ENCODE results near the gene OSGIN1.

Gene OSGIN1

DNA sequence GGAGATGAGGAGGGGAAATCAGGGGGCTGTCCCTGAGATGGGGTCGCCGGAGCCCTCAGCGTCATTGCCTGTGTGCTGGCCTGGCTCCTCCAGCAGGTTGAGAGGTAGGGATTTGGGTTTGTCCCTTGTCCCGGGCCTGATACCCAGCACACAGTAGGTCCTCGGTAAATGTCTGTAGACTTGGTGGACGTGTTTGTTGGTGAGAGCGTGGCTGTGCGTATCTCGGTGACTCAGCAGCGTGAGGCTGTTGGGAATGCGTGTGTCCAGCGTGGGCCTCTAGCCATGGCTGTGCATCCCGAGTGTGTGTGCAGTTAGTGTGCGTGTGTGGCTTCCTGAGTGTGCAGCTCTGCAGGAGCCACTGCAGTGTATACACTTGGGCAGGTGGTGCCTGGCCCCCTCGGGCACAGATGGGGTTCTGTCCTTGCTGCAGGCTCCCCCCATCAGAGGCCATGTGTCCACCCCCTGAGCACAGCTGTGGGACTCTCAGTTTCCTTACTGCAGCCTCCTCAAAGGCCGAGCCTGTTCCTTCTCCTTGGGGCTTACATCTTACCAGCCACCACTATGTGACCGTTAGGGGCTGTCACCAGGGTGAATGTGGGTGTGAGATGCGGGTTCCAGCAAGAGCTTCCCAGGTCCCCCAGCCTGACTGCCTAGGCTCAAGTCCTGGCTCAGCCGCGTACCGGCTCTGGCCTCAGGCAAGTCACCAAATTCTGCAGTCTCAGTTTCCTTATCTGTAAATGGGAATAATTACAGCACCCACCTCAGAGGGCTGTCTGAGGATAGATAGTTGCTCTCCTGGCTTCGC lies 20.7 kb downstream of the OSGIN1 start:
- DNase-seq = no peak

DNA sequence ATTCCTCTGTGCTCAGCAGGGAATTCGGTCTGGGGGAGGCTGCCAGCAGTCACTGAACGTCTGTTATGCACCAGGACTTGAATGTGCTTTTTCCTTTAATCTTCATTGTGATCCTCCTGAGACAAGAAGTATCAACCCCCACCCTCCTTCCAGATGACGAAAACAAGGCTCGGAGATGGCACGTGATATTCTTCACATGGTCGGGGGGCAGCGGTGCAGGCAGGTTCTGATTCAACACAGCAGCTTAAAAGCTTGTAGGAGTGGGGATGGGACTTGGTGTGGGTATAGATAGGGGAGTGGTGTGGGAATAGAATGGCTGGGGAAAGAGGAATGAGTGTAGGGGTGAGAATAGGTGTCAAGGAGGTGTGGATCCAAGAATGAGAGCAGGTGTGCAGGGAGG lies 21.4 kb downstream of the OSGIN1 start:
- no peak for DNase-seq

DNA sequence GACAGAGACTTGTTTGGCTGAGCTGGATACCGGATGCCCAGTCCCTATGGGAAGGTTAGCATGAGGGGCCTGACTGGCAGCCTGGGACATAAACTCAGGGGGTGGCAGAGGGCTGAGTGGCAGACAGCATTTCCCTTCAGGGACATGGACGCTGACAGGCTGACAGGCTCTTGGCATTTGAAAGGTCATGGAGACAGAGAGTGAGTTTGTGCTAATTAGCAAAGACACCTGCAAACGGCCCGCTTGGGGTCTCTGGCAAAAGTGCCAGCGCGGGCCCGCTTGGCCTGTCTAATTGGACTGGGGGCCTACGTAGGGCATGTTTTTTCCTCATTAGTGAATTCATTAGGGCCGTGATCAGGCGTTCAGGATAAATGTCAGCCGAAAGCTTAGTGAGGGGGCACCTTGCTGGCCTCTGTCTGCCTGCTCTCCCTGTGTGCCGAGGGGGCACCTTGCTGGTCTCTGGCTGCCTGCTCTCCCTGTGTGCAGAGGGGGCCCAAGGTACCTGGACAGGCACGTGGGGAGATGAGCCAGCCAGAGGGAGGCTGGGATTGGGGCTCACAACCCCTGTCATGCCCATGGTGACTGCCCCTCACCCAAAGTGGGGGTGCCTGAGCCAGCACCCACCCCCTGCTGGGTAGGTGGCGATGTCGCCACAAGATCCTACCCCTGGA lies 22.7 kb downstream of the OSGIN1 start:
- no peak for DNase-seq

DNA sequence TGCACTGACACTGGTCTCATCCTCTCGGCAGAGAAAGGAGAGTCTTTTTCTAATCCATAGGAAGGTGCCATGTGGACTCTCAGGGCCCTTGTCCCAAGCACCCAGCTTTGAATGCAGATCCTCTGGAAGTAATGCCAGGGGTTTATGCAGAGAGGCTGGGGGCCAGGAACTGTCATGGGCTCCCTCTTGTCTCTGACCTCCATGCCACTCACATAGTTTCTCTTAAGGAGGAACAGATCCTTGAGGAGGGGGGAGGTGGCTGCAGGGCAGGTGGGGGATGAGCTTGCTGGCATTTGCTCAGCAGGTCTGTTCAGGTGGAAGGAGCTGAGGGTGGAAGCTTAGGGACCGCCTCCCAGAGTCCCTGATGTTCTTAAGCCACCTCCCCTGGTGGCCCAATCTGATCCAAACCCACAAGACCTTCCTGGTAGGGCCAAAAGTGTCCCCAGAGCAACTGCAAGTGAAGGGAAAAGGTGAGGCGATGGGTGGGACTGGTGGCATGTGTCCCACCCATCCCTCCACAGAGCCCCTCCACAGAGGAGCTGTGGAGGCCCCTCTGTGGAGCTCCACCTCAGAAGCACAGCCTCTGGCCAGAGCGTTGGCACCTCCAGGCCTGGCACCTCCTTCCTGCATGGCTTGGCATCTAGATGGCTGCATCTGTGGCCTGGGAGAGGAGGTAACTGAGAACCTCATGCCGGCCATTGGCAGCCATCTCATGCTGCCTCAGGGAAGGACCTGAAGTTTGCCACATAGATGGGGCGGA lies 24.2 kb downstream of the OSGIN1 start:
- no peak for DNase-seq

GRCh38 chr16:83978401-83978904 lies 25.4 kb downstream of the OSGIN1 start:
- DNase-seq = no peak

- DNase-seq = no peak
Measured at GRCh38 chr16:83979441-83979840, 26.4 kb downstream of the OSGIN1 start.

- no peak for DNase-seq
Measured at GRCh38 chr16:83980794-83981193, 27.8 kb downstream of the OSGIN1 start.

DNA sequence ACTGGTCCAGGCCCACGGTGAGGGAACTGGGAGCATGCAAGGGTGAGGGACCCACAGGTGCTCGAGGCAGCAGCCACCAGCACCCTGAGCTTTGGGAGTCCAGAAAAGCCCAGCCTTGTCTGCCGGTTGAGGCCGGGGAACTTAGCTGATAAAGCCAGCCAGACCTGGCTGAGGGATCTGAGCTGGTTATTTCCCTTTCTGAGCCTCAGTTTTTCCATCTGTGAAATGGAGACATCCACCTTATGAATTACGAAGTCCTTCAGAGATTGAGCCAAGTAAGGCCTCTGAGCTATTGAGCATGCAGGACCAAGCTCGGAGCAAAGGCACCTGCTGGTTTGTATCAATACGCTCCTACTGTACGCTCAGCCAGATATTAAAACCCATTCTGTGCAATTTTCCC lies 28.8 kb downstream of the OSGIN1 start:
- DNase-seq = no peak

- DNase-seq = no peak
Measured at GRCh38 chr16:83983491-83983890, 30.5 kb downstream of the OSGIN1 start.

- no peak for DNase-seq
Measured at GRCh38 chr16:83989300-83989699, 36.3 kb downstream of the OSGIN1 start.

- DNase-seq = no peak
Measured at GRCh38 chr16:83990492-83990891, 37.5 kb downstream of the OSGIN1 start.

DNA sequence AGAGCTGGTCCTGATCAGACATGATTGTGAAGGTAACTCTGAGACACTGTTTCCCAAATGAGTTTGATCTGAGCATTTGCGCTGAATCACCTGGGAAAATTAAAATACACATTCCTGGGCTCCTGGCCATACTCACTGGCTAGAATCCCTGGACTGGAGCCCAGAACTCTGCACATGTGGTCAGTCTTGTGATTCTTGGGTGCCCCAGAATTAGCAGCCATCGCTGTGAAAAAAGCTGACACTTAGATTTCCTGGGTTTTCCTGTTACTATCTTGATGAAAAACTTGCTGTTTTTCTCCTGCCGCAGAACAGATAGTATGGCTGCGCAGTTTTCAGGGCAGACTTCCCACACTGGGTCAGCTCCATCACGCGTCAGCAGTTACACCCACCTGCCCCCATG lies 39.6 kb downstream of the OSGIN1 start:
- no peak for DNase-seq

GRCh38 chr16:83994087-83994486 lies 41.0 kb downstream of the OSGIN1 start:
- DNase-seq = no peak

GRCh38 chr16:83994703-83995102 lies 41.7 kb downstream of the OSGIN1 start:
- DNase-seq = no peak

DNA sequence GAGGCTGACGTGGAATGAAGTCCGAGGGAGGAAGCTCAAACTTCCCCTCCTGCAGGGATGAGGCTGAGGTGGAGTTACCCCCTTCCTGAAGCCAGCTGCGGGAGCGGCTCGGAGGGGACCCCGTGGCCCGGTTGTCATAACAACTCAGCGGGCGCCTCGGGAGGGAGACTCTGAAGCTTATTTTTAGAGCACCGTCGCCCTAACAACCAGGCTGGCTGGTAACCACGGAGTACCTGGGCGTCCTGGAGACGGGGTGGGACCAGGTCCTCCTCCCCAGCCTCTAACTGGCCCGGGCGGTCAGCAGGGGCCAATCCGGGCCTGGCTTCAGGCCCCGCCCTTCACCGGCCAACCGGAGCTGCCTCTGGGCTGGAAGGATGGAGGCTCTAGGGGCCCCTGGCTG lies 42.7 kb downstream of the OSGIN1 start:
- DNase-seq = no peak

DNA sequence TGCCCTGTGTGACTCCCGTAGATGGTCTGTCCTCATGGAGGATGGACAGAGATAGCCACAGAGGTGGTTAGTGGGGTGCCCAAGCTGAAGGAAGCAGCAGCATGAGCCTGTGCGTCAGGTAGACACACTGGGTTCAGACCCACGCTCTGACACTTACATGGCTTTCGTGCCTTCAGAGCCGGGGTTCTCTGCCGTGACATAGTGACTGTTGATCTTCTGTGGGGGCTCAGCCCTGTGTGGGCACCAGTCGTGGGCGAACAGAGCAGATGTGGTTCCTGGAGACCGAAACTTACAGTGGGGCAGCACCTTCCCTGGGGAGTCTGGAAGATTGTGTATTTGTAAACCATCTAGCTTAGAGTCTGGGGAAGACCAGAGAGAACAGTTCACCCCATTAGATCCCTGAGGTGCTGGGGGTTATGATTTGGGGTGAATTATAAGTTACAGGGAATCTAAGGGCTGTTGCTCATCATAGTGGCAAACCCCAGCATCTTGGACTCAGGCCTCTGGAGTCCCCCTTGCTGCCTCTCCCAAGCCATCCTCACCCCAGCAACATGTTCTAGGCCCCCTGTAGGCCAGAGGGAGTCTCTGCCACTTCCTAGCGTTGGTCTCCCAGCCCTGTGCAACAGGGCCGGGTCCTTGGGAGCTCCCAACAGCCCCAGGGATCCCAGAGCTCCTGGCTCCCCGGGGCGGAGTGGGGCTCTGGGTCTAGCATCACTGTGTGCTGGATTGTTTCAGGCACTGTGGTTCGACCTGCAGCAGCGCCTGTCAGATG lies 43.6 kb downstream of the OSGIN1 start:
- no peak for DNase-seq

GRCh38 chr16:83998091-83998490 lies 45.1 kb downstream of the OSGIN1 start:
- DNase-seq = no peak

DNA sequence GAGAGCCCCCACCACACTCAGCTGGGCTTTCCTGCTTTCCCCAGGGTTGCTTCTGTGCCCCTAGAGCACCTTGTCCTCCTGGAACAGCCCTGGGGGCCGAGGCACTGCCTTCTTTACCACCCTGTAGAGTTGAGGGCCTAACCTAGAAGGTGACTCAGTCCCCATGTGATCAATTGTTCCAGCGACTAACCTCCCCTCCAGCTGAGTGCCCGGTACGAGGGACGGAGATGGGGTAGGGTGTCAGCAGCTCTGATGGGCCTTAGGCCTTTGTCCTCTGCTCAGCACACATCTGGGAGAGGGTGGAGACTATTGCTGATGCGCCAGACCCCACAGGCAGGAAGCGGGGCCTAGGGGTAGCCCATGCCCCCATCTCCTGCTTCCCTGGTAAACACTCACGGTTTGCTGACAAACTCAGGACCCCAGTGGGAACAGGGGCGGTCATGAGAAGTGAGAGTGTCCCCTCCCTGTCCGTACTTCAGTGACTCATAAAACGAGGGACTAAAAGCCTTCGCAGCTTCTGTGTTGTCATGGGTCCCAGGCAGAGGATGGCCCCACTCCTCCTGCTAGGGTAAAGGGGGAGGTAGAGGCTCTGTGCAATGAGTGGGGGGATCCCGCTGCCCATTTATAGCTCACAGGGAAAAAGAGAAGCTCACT lies 48.1 kb downstream of the OSGIN1 start:
- no peak for DNase-seq

GRCh38 chr16:84001726-84002125 lies 48.7 kb downstream of the OSGIN1 start:
- DNase-seq = no peak

GRCh38 chr16:84003038-84003437 lies 50.0 kb downstream of the OSGIN1 start:
- DNase-seq = no peak

- no peak for DNase-seq
Measured at GRCh38 chr16:84004442-84004841, 51.4 kb downstream of the OSGIN1 start.

GRCh38 chr16:84005391-84005790 lies 52.4 kb downstream of the OSGIN1 start:
- no peak for DNase-seq
